ENCODE results near the gene ITCH. TPM values are rescaled to one million over a fixed set of nuclear protein-coding genes. Genes with fewer than 3 reads are reported as not detected.
A peak's percentile ranks its signal among the peaks of the same experiment; 100 is the strongest.

The ITCH gene
- total RNA-seq, 1 experiment from 2014 or later, result 78.8 TPM

GRCh38 chr20:34516247-34517113 is 153.4 kb downstream of the ITCH start, which contains the start of gene DYNLRB1 (continued):
- TF ChIP-seq EZH2phosphoT487 (IDR thresholded peaks at IDR 0.05; ENCODE audit: borderline replicate concordance) (no peak), EGR1 (IDR thresholded peaks at IDR 0.05; ENCODE audit: low read depth) (peak; percentile 92), ZNF274 (IDR thresholded peaks at IDR 0.05; ENCODE audit: low read depth, low read length) (no peak), JUND (IDR thresholded peaks at IDR 0.05) (no peak), SIN3A (IDR thresholded peaks at IDR 0.05; ENCODE audit: low read depth) (peak; percentile 75; the same call in 1 of the 2 replicates), SP1 (IDR thresholded peaks at IDR 0.05; ENCODE audit: low read depth) (peak; percentile 85)

GRCh38 chr20:34517114-34517505 is 154.0 kb downstream of the ITCH start:
- peaks cover 4 to 7% of the 10 kb centered on the region in 2 experiments; a peak in 3 of 4 replicates for H3K4me1 ChIP-seq (ENCODE audit: control insufficient read depth in 1 of 2, insufficient read depth in 2 of 2, low read length in 2 of 2)
- H3K79me2 ChIP-seq (ENCODE audit: insufficient read depth, low read length), result peaks cover 57% of the 10 kb centered on the region
- RAD21 ChIA-PET (ENCODE audit: low non-redundant PET in 1 of 2, low total read pairs in 2 of 2, uncharacterized antibody in 2 of 2, unreplicated experiment in 2 of 2), result interaction anchor here in 1 of 2 experiments (3.2 kb wide), 1 partner anchor 205 kb away, joined by 20 read pairs; no protein-coding TSS in a partner anchor
- no peak for ATAC-seq
- H2AFZ ChIP-seq (ENCODE audit: low read depth, low read length, poor library complexity, severe bottlenecking), result no peak overlapping the region
- no TSS peak for BruUV-seq (replicated peaks)
- H3K9ac ChIP-seq (ENCODE audit: low read length), result peak overlapping the region; percentile 74
- peak overlapping the region; percentile 72 to 87 for H3K4me3 ChIP-seq (replicated peaks in 1 of 2; ENCODE audit: low read depth in 1 of 2, low read length in 2 of 2)
- H3K4me2 ChIP-seq (ENCODE audit: low read length), result peak overlapping the region; percentile 76
- POLR2A ChIA-PET, result interaction anchor here (1.4 to 1.8 kb wide), 3 partner anchors 9 to 214 kb away, joined by 3 to 7 read pairs (median 4); partner anchors contain the start of gene AHCY
- no peaks in the 10 kb centered on the region for H3K27me3 ChIP-seq (ENCODE audit: insufficient read depth, low read length)
- TF ChIP-seq, protein P1, sequence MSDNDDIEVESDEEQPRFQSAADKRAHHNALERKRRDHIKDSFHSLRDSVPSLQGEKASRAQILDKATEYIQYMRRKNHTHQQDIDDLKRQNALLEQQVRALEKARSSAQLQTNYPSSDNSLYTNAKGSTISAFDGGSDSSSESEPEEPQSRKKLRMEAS (IDR thresholded peaks at IDR 0.05), result no peak
- no peak for TF ChIP-seq SRF (IDR thresholded peaks at IDR 0.05; ENCODE audit: low read depth)
- TF ChIP-seq EZH2 (IDR thresholded peaks at IDR 0.05), result no peak
- no peak for TF ChIP-seq ZFX (IDR thresholded peaks at IDR 0.05)
- TF ChIP-seq, protein P2, sequence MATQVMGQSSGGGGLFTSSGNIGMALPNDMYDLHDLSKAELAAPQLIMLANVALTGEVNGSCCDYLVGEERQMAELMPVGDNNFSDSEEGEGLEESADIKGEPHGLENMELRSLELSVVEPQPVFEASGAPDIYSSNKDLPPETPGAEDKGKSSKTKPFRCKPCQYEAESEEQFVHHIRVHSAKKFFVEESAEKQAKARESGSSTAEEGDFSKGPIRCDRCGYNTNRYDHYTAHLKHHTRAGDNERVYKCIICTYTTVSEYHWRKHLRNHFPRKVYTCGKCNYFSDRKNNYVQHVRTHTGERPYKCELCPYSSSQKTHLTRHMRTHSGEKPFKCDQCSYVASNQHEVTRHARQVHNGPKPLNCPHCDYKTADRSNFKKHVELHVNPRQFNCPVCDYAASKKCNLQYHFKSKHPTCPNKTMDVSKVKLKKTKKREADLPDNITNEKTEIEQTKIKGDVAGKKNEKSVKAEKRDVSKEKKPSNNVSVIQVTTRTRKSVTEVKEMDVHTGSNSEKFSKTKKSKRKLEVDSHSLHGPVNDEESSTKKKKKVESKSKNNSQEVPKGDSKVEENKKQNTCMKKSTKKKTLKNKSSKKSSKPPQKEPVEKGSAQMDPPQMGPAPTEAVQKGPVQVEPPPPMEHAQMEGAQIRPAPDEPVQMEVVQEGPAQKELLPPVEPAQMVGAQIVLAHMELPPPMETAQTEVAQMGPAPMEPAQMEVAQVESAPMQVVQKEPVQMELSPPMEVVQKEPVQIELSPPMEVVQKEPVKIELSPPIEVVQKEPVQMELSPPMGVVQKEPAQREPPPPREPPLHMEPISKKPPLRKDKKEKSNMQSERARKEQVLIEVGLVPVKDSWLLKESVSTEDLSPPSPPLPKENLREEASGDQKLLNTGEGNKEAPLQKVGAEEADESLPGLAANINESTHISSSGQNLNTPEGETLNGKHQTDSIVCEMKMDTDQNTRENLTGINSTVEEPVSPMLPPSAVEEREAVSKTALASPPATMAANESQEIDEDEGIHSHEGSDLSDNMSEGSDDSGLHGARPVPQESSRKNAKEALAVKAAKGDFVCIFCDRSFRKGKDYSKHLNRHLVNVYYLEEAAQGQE (IDR thresholded peaks at IDR 0.05; ENCODE audit: low read depth), result no peak
- TF ChIP-seq FOSL1 (IDR thresholded peaks at IDR 0.05; ENCODE audit: low read depth), result no peak
- TF ChIP-seq, protein P3, sequence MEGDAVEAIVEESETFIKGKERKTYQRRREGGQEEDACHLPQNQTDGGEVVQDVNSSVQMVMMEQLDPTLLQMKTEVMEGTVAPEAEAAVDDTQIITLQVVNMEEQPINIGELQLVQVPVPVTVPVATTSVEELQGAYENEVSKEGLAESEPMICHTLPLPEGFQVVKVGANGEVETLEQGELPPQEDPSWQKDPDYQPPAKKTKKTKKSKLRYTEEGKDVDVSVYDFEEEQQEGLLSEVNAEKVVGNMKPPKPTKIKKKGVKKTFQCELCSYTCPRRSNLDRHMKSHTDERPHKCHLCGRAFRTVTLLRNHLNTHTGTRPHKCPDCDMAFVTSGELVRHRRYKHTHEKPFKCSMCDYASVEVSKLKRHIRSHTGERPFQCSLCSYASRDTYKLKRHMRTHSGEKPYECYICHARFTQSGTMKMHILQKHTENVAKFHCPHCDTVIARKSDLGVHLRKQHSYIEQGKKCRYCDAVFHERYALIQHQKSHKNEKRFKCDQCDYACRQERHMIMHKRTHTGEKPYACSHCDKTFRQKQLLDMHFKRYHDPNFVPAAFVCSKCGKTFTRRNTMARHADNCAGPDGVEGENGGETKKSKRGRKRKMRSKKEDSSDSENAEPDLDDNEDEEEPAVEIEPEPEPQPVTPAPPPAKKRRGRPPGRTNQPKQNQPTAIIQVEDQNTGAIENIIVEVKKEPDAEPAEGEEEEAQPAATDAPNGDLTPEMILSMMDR (IDR thresholded peaks at IDR 0.05 in 2 of 3, conservative IDR thresholded peaks at IDR 0.05 in 1 of 3; ENCODE audit: borderline replicate concordance in 1 of 3, insufficient read depth in 1 of 3, low read depth in 2 of 3, low read length in 2 of 3), result no peak
- TF ChIP-seq CEBPB (IDR thresholded peaks at IDR 0.05; ENCODE audit: low read depth), result no peak
- TF ChIP-seq POLR2AphosphoS5 (IDR thresholded peaks at IDR 0.05; ENCODE audit: low read depth, low read length), result no peak
- no peak for TF ChIP-seq TCF7L2 (IDR thresholded peaks at IDR 0.05; ENCODE audit: borderline replicate concordance, extremely low read depth, insufficient read depth, insufficient read length)
- TF ChIP-seq, protein P4, sequence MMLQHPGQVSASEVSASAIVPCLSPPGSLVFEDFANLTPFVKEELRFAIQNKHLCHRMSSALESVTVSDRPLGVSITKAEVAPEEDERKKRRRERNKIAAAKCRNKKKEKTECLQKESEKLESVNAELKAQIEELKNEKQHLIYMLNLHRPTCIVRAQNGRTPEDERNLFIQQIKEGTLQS (IDR thresholded peaks at IDR 0.05), result no peak
- no peak for TF ChIP-seq ELF1 (IDR thresholded peaks at IDR 0.05; ENCODE audit: borderline replicate concordance, low read depth)
- no peak for TF ChIP-seq EGR1 (IDR thresholded peaks at IDR 0.05; ENCODE audit: low read depth)
- TF ChIP-seq SIN3A (IDR thresholded peaks at IDR 0.05; ENCODE audit: low read depth), result no peak
- no peak for TF ChIP-seq ZNF274 (IDR thresholded peaks at IDR 0.05; ENCODE audit: low read depth, low read length)
- no peaks in the 10 kb centered on the region for H3K9me2 ChIP-seq (ENCODE audit: insufficient read depth)
- peak overlapping the region; percentile 79 for H3K27ac ChIP-seq (ENCODE audit: low read depth, low read length)
- H4K20me1 ChIP-seq (ENCODE audit: insufficient read depth), result no peaks in the 10 kb centered on the region
- intact Hi-C loops (cut with micrococcal nuclease), result no loop called here
- no peak for DNase-seq (ENCODE audit: low read depth, low spot score)
- H3K36me3 ChIP-seq (ENCODE audit: control insufficient read depth in 1 of 2, insufficient read depth in 2 of 2, low read length in 2 of 2), result peaks cover 0 to 2% of the 10 kb centered on the region in 2 experiments; a peak in 1 of 4 replicates
- CTCF ChIA-PET, result interaction anchor here (0.8 to 2.2 kb wide), 6 partner anchors 8 to 253 kb away, joined by 3 to 21 read pairs (median 4); no protein-coding TSS in a partner anchor
- no peaks in the 10 kb centered on the region for H3K9me3 ChIP-seq (ENCODE audit: control insufficient read depth in 1 of 2, insufficient read depth in 1 of 2, low read depth in 1 of 2, low read length in 2 of 2)
